HepG2 (cell line): Measurements from ENCODE around the gene NATD1. TPM values are rescaled to one million over a fixed set of nuclear protein-coding genes. Genes with fewer than 3 reads are reported as not detected.

Experiments used
- ATAC-seq: fragments of 200-7000 bp; cut with Tn5 transposase; 3 replicates; pipeline ENCODE4 v1.9.1; 2020; ENCODE audit warnings: mild to moderate bottlenecking, moderate library complexity
- BruUV-seq: library from RNA; stranded (reverse); fragments of 400-500 nt; replicated peaks from 2 replicates; lab custom pipeline; 2021; lab: Mats Ljungman, UMichigan
- CTCF ChIA-PET: fragments of 300-600 bp; formaldehyde crosslinking; extraction: SDS; loops from one replicate; lab custom pipeline; 2021; ENCODE audit warnings: low total read pairs, inconsistent platforms, low intra/inter-chr PET ratio; lab: Yijun Ruan, JAX
- POLR2A ChIA-PET: fragments of 350-600 bp; sonication (Branson Sonifier 250); formaldehyde crosslinking; loops from one replicate; lab custom pipeline; 2020; ENCODE audit warnings: antibody characterized with exemption, inconsistent platforms; lab: Yijun Ruan, JAX
- DNase-seq: peaks from one replicate; pipeline ENCODE4 v3.0.0-alpha.2; 2015; ENCODE audit warnings: low spot score
- FAIRE-seq: peaks from 3 replicates; lab custom pipeline; 2011; peaks lifted over from hg19 to GRCh38; lab: Jason Lieb, UNC
- H2AFZ ChIP-seq: one replicate; pipeline ENCODE4 v1.6.1; 2011; ENCODE audit warnings: low read length, inconsistent platforms
- H3K27ac ChIP-seq: fragments of 300-600 bp; 3 replicates; pipeline ENCODE4 v1.8.0; 2011; ENCODE audit warnings: mixed run types, mild to moderate bottlenecking, mixed read lengths, low read length, inconsistent platforms; ENCODE audit not compliant: insufficient read depth; ENCODE audit errors: extremely low read length
- H3K27me3 ChIP-seq, 2 experiments: fragments of 200-600 bp in 1 of 2; 2 replicates in 1 of 2; 3 replicates in 1 of 2; pipeline versions ENCODE4 v1.6.0 to v1.8.0; 2011; ENCODE audit warnings: low read length in 2 of 2, mild to moderate bottlenecking in 2 of 2, moderate library complexity in 2 of 2, inconsistent platforms in 1 of 2; ENCODE audit not compliant: insufficient read depth in 2 of 2, control insufficient read depth in 1 of 2
- H3K36me3 ChIP-seq, 2 experiments: fragments of 200-600 bp in 1 of 2; replicated peaks in 1 of 2; 2 replicates in 1 of 2; 3 replicates in 1 of 2; pipeline versions ENCODE4 v1.5.1 to v1.8.0; 2011; ENCODE audit warnings: low read length in 2 of 2, inconsistent platforms in 1 of 2; ENCODE audit not compliant: insufficient read depth in 2 of 2, control insufficient read depth in 1 of 2
- H3K4me1 ChIP-seq: 2 replicates; pipeline ENCODE4 v1.5.1; 2012; ENCODE audit warnings: low read length, inconsistent platforms; ENCODE audit not compliant: insufficient read depth
- H3K4me2 ChIP-seq: 2 replicates; pipeline ENCODE4 v1.6.0; 2011; ENCODE audit warnings: low read depth, low read length, inconsistent platforms
- H3K4me3 ChIP-seq, 3 experiments: fragments of 200-600 bp in 1 of 3; sonication (generic), shearing (Covaris generic) in 1 of 3; replicated peaks in 1 of 3; 2 replicates each; pipeline ENCODE4 v1.5.1; 2011 to 2016; ENCODE audit warnings: low read length in 3 of 3, inconsistent platforms in 2 of 3, low read depth in 2 of 3, mild to moderate bottlenecking in 2 of 3, control low read depth in 1 of 3, mixed read lengths in 1 of 3; ENCODE audit not compliant: insufficient read depth in 1 of 3
- H3K79me2 ChIP-seq: one replicate; pipeline ENCODE4 v1.6.1; 2011; ENCODE audit warnings: low read length, inconsistent platforms; ENCODE audit not compliant: insufficient read depth
- H3K9ac ChIP-seq: 2 replicates; pipeline ENCODE4 v1.6.0; 2011; ENCODE audit warnings: mild to moderate bottlenecking, low read depth, low read length, inconsistent platforms; ENCODE audit not compliant: insufficient read depth
- H3K9me3 ChIP-seq: 2 replicates; pipeline ENCODE4 v1.5.1; 2012; ENCODE audit warnings: mild to moderate bottlenecking, low read length
- H4K20me1 ChIP-seq: 2 replicates; pipeline ENCODE4 v1.6.0; 2011; ENCODE audit warnings: inconsistent platforms, mild to moderate bottlenecking, low read length, moderate library complexity; ENCODE audit not compliant: insufficient read depth
- AGO2 ChIP-seq: fragments of 200-400 bp; formaldehyde crosslinking; optimal IDR thresholded peaks from 2 replicates; pipeline ENCODE3; 2017; ENCODE audit warnings: mild to moderate bottlenecking, low read depth, low read length, moderate library complexity
- HIC2 ChIP-seq: sonication (generic); formaldehyde crosslinking; IDR thresholded peaks from 2 replicates; pipeline ENCODE4 v1.9.0; 2022; ENCODE audit warnings: low read depth, missing genetic modification reagents
- MEIS2 ChIP-seq: sonication (generic); formaldehyde crosslinking; IDR thresholded peaks from 2 replicates; pipeline ENCODE4 v1.9.0; 2021; ENCODE audit warnings: mild to moderate bottlenecking, missing genetic modification reagents
- RFX5 ChIP-seq: IDR thresholded peaks from 2 replicates; pipeline ENCODE4 v1.6.1; 2011; ENCODE audit warnings: low read depth, low read length, improper control_type of control experiment
- SETDB1 ChIP-seq: sonication (generic); formaldehyde crosslinking; IDR thresholded peaks from 2 replicates; pipeline ENCODE4 v1.5.1; 2020; ENCODE audit warnings: missing genetic modification reagents, mild to moderate bottlenecking, borderline replicate concordance
- ZNF7 ChIP-seq: IDR thresholded peaks from 2 replicates; pipeline ENCODE4 v1.6.1; 2016; ENCODE audit warnings: missing biosample characterization, missing genetic modification reagents
- WGBS: methylation state at CpG from one replicate; pipeline ENCODE4 v1.1.6; 2017; ENCODE audit warnings: low lambda C conversion rate; 5-methylcytosine and 5-hydroxymethylcytosine counted together
- in situ Hi-C: cut with HindIII; loops from 2 replicates; pipeline ENCODE4 v1.10.0; 2017; ENCODE audit warnings: low pct_unique_long_range_greater_than_20kb; ENCODE audit not compliant: extremely low pct_ligation_motif_present
- intact Hi-C: fragments of 100-400 bp; cut with micrococcal nuclease; formaldehyde crosslinking; loops from one replicate; pipeline ENCODE4 v1.10.0; 2022; ENCODE audit not compliant: unreplicated experiment
- polyA plus RNA-seq, 8 experiments: library from polyadenylated mRNA; depleted of rRNA in 3 of 8; stranded (reverse) in 7 of 8; unstranded in 1 of 8; fragments of >200 nt; fragmentation: Illumina TruSeq in 4 of 8; extraction: Trizol in 4 of 8; gene quantifications; 2 replicates each; pipeline versions ENCODE4 v1.2.1 to v1.2.3, GENCODE V29; 2011 to 2016; ENCODE audit warnings: low read depth in 4 of 8, missing spikeins in 1 of 8, mixed read lengths in 1 of 8; ENCODE audit not compliant: insufficient read depth in 1 of 8
- total RNA-seq, 5 experiments: library from RNA; depleted of rRNA; stranded (reverse); fragments of >200 nt; fragmentation: Illumina TruSeq; extraction: Trizol; gene quantifications; 2 replicates each; pipeline ENCODE4 v1.2.3, GENCODE V29; 2016; ENCODE audit warnings: low read depth in 1 of 5

The NATD1 gene
- total and polyA plus RNA-seq, 2 of the 13 experiments (the other 11 are each of a cell fraction or from before 2014, with no cell fraction given) = 0.31 to 2.3 TPM

DNA sequence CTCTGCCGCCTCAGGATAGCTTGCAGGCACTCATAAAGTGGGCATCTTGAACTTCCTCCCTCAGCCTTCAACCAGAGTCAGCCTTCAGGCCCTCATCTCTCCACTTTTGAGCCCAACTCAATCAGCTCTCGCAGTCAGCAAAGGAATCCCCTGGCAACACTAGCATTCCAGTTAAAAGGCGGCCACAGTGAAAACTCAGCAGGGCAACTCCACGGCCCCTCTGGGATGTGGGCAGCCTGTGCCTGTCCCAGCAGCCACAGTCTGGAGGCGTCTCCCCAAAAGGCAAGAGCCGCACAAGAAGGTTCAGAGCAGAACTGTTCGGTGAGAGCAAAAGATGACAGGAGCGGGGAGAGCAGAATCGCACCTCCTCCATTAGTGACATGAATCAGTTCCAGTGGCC lies 48.3 kb downstream of the NATD1 start:
- Histone ChIP-seq H2AFZ (no peak overlapping the region), H3K79me2 (peaks cover 81% of the 10 kb centered on the region), H3K9ac (no peak overlapping the region), H3K4me1 (no peaks in the 10 kb centered on the region), H3K9me3 (no peaks in the 10 kb centered on the region), H3K4me2 (no peak overlapping the region), H3K4me3 (no peak overlapping the region), H3K36me3 (peaks cover 6 to 27% of the 10 kb centered on the region in 2 experiments; a peak in 4 of 5 replicates), H3K27ac (no peak overlapping the region), H3K27me3 (no peaks in the 10 kb centered on the region), H4K20me1 (peaks cover 36% of the 10 kb centered on the region)
- in situ Hi-C loops = no loop called here
- DNase-seq (no peak), ATAC-seq (no peak), FAIRE-seq (no peak)
- TF ChIP-seq RFX5 = no peak
- no peak for TF ChIP-seq SETDB1 (CRISPR knock-in tag)
- no peak for TF ChIP-seq HIC2 (CRISPR knock-in tag)
- TF ChIP-seq MEIS2 (CRISPR knock-in tag) = no peak
- BruUV-seq = no TSS peak
- 96% methylated on average over 8 of the region's 9 CpGs for WGBS
- intact Hi-C loops = no loop called here
- ChIA-PET POLR2A (no interaction called here), CTCF (no interaction called here)

DNA sequence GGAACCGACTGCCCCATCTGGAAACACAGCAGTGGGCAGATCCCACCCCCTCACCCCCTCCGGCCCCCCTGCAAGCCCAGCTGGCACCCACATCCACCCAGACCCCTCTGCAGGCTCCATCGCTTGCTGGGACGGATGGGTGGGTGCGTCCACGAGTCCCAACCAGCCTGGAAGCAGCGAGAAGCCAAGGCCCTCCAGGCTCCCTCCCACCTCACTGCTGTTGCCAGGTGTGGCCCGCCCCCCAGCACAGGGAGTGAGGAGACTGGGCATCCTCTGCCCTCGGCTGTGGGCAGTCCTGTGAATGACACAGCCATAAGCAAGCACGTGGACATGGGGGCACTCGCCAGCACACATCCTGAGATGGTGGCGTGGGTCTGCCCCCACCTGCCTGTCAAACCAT lies 50.7 kb downstream of the NATD1 start:
- TF ChIP-seq AGO2 (peak; percentile 45), ZNF7 (no peak)
- peaks cover 40% of the 10 kb centered on the region for H4K20me1 ChIP-seq
- ChIA-PET POLR2A (no interaction called here), CTCF (no interaction called here)
- no peaks in the 10 kb centered on the region for H3K27me3 ChIP-seq
- FAIRE-seq (no peak), ATAC-seq (no peak), DNase-seq (no peak)
- in situ Hi-C loops = no loop called here
- H3K9me3 ChIP-seq = no peaks in the 10 kb centered on the region
- BruUV-seq = no TSS peak
- 93% methylated on average over 7 of the region's 12 CpGs for WGBS
- H3K4me1 ChIP-seq = no peaks in the 10 kb centered on the region
- no peak overlapping the region for H3K27ac ChIP-seq
- H3K9ac ChIP-seq = no peak overlapping the region
- H3K4me2 ChIP-seq = no peak overlapping the region
- H2AFZ ChIP-seq = no peak overlapping the region
- H3K79me2 ChIP-seq = peaks cover 72% of the 10 kb centered on the region
- intact Hi-C loops = no loop called here
- no peak overlapping the region for H3K4me3 ChIP-seq
- peaks cover 7 to 25% of the 10 kb centered on the region in 2 experiments; a peak in 4 of 5 replicates for H3K36me3 ChIP-seq
